Activated CD8-positive, alpha-beta memory T cell treated with anti-CD3 and anti-CD28 coated beads, Interleukin-2, amount 50 U/mL, for 4 hours (primary cell): Measurements from ENCODE around the gene ST6GALNAC4.
A peak's percentile ranks its signal among the peaks of the same experiment; 100 is the strongest.

ENCODE experiments used
- DNase-seq: peaks from one replicate; pipeline ENCODE4 v3.0.0-alpha.2; 2020

Gene ST6GALNAC4

DNA sequence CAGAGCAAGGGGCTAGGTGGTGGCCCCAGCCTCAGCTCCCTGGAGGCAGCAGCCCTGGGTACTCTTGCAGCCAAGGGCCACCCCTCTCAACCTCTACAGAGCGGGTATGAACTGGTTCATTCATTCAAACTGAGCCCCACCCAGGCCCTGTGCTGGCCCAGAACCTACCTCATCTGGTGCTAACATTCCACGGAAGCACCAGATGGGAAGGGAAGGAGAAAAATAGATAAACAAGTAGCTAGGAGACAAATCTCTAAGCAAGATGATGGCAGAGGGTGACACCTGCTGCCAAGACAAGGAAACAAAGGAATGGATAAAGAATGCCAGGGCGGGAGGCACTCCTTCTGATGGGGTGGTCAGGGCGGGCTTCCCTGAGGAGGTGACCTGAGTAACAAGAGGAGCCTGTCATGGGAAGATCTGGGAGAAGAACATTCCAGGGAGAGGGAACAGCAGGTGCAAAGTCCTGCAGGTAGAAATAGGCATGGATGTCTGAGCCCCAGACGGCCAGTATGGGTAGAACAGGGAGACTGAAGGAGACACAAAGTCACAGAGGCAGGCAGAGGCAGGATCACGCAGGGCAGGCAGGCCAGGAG, 6.1 kb downstream of the ST6GALNAC4 start:
- DNase-seq = no peak

DNA sequence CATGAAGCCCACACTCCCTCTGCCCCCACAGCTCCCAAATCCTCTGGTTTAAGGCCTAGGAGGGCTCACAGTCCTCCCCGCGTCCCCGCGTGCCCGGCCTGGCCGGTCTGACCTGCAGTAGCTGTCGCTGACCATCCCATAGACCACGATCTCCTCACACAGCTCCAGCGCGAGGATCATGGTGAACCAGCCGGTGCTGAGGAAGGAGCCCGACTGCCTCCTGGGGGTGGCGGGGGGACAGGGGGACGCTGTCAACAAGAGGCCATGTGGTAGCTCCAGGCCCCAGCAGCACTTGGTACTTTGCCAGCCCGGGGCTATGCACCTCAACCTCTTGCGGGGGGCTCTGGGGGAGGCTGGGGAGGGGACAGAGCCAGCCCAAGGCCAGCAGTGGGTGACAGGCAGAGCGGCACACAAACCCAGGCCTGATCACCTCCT, 7.0 kb downstream of the ST6GALNAC4 start:
- no peak for DNase-seq

GRCh38 chr9:127908660-127908926, 8.2 kb downstream of the ST6GALNAC4 start:
- no peak for DNase-seq

DNA sequence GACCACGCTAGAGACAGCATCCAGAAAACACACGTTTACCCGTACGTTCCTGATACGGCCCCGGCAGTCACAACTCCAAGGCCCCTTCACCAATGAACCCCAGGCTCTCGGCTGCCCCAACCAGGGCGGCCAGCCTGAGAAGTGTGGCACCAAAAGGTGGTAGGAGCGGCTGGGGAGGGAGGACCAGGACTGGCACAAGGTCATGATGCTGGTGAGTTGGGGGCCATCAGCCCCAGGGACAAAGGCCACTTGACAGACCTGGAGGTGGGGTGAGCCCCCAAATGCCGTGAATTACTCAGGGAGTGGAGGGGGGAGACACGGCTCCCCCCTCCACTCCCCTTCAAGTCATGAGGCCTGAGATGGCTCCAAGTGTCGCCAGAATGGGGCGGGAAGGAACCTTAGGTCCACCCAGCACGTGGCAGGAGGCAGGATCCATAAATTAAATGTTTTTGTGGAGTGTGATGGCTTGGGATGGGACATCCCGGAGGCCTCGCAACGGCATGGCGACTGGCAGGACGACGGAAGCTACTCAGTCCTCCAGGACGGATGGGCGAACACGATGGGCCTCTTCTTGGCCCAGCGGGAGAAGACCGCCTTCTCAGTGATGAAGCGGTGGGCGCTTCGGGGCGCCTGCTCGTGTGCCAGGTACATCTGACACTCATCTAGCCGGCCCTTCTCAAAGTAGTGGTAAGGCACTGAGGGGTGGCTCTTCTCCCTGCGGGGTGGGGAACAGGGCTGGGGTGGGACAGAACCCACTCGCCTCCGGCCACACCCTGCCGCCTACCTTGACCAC, 8.8 kb downstream of the ST6GALNAC4 start:
- DNase-seq = no peak

DNA sequence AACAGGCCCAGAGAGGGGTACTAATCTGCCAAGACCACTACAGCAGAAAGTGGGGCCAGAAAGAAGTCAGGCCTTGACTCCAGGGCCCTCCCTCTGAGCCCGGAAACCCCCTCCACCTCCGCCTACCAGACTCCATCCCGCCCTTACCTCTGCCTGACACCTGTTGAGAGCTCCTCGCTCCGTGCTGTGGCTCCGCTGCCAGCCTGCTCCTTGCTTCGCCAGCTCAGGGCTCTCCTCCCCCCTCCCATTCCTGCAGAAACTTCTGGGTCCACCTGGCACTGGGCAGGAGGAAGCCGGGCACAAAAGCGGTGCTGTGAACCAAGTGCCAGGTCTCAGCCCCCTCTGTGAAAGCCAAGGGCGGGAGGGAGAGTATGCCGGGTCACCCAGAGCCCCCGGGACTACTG, 11.1 kb downstream of the ST6GALNAC4 start:
- DNase-seq = peak; percentile 70

DNA sequence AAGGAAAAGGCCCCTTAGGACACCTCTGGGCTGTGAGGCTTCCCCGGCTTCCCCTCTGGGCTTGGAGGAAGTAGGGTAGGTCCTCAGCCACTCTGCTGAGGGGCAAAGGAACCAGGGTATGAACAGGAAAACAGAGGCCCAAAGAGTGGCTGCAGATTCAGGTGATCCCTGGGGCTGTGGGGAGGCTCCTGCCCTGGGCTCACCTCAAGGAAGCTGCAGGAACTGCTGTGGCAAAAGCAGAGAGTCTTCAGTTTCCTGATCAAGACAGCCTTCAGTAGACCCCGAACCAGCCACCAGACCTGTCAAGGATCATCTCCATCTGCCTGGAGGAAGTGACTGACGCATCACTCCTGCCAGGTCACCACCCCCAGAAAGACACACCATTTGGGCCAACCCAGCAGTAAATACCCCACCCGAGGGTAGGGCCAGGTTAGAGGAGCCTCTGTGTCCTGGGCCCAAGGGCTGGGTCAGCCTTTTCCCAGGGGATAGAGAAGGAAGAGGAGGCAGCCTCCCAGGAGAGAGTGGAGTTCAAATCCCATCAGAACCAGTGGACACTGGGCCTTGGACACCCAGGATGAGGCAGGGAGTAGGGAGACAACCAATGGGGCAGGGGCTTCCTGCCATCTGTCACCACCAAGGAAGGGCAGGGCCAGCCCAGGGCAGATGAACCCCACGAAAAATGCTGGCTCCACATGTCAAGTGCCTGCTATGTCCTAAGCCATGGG, 11.7 kb downstream of the ST6GALNAC4 start:
- peak; percentile 67 for DNase-seq

GRCh38 chr9:127904561-127905003, 12.3 kb downstream of the ST6GALNAC4 start:
- DNase-seq = no peak

DNA sequence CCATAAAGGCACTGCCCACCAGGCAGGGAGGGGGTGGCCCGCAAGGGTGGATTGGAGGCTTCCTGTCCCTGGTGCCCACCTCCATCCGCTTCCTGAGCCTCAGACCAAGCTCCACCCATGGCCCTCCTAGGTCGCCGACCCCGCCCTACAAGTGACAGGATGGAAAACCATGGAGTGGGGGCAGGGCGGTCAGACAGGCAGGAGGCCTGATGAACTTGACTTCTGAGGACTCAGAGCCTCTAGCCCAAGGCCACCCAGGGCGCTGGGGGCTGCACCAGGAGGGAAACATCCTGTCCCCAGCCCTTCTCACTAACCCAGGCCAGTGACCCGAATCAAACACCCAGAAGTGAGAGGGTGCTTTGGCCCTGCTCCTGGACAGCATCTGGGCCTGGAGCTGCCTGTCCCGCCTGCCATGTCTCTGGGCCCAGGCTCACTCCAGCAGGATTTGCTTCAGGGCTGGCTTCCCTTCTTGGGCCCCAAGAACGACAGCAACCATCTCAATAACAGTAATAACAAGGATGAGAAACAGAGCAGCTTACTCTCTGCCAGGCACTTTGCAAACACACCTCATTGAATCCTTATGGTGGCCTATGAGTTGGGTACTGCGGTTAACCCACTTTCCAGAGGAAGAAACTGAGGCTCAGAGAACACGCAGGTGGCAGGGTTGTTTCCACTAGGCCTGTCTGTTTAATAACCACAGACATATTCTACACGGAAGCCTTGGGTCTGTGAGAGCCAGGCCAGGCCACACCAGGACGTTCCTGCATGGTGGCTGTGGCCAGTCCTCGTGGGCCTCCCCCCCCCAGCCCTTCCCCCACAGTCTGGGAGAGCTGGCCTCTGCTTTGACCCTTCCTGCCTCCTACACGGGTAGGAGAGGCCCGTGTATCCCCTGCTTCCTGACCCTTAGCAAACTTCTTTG, 13.0 kb downstream of the ST6GALNAC4 start:
- DNase-seq = peak; percentile 65

- peak; percentile 75 for DNase-seq
Observed at GRCh38 chr9:127899128-127899943, 17.5 kb downstream of the ST6GALNAC4 start, which contains the start of gene ST6GALNAC6. TSS of gene ST6GALNAC6 (minus strand) at chr9:127899603. CDS start at chr9:127897981, 1,622 bp downstream.

DNA sequence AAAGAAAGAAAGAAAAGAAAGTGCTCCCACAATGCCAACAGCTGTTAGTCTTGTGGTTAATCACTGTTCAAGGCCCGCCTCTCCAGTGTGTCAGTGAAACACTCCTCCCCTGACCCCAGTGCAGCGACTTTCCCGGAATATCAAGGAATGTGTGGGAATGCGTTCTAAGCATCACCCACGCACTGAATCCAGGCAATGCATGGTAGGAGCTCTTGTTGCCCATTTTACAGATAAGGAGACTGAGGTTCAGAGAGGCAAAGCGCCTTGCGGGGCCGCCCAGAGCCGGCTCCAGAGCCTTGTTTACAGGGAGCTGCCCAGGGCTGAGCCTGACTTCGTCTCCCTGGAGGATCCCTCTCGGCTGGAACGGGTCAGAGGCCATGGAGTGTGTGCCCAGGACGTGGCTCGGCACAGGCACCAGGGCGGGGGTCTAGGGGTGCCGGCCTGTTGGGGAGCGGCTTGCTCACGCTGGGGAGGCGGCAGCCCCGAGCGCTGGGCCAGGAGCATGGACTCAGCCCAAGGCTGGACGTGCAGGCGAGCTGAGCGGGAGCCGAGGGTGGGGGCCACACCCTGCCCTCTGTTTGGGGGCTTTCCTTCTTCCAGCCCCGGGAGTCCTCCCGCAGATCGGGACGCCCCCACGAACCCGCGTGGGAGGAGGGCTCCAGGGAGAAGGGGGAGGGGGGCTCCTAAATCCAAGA, 18.3 kb downstream of the ST6GALNAC4 start:
- DNase-seq = no peak

DNA sequence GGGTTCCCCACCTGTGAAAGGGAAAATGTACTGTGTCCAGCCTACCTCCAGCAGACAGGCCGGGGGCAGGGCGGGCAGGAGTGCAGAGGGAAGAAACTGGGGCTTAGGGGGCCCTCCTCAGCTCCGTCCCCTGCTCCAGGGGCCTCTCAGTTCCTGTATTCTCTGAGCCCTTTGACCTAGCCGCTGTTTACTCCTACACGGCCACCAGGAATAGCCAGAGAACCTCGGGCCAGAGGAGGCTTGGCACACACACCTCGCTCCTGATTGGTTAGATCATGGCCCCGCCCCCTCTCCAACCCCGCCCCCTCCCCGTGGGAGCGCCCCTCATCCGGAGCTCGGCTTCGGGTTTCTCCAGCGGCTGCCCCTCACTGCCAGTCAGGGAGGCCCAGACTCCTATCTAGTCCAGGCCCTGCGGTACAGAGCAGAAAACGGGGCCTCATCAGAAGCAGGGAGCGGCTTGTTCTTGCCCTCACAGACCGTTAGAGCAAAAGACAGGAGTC, 19.6 kb downstream of the ST6GALNAC4 start:
- no peak for DNase-seq

DNA sequence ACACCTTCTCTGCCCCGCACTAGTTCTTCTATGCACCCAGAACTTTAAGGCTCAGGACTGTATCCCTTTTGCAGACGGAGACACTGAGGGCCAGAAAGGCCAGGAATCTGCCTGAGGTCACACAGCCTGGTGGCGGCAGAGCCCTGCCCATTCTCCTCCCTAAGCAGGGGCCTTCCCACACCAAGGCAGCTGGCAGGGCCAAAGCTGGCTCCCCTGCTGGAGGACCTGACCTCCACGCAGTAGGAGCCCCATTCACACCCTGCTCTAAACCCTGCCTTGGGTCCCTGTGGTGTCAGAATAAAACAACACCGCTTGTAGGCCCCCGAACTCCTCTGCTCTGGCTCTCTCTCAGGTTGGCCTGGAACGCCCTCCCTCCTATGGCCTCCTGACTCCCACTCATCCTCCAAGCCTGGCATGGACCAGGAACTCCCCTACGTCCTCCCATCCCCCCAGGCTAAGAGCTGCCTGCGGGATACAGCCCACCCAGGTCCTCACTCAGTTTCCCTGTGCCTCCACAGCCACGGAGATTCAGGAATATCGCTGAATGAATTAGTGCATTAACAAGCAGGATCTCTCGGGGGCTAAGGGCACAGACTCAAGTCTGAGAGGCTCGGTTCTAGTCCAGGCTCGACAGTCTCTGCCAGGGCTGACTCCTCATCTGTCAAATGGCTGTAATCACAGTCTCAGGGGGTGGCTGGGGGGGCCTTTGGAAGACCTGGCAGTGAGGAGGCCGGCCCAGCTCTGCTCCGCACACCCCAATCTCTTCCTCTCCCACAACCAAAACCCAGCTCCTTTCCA, 20.2 kb downstream of the ST6GALNAC4 start:
- no peak for DNase-seq

DNA sequence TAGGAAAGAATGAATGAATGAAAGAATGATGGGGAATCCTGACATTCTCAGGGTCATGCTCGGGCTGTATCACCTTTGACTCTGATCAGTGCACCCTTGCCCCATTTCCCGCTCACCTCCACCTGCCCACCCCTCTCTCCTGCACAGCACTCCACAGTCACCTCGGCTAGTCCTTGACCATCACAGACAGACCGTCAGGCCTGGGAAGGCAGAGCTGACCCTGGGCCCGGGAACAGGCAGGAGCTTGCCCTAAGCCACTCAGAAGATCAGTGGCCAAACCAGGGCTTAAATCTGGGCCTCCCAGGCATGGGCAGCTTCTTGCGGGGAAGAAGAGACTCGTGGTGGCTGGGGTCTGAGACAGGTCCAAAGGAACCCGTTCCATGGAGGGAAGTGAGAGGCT, 21.0 kb downstream of the ST6GALNAC4 start:
- no peak for DNase-seq

GRCh38 chr9:127893392-127893791, 23.4 kb downstream of the ST6GALNAC4 start:
- DNase-seq = no peak

DNA sequence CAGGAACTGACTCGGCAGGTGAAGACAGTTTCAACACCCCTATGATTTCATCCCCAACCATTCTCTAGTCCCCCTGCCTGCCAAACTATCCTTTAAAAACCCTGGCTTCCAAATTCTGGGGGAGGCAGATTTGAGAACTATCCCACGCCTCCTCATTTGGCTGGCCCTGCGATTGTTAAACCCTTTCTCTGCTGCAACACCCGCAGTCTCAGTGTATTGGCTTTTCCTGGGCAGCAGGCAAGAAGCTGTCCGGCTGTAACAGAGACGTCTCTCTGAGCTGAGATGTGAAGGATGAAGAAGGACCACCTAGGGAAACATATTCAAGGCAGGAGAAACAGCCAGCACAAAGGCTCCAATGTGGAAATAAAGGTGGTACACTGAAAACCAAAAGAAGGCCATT, 24.0 kb downstream of the ST6GALNAC4 start:
- no peak for DNase-seq

DNA sequence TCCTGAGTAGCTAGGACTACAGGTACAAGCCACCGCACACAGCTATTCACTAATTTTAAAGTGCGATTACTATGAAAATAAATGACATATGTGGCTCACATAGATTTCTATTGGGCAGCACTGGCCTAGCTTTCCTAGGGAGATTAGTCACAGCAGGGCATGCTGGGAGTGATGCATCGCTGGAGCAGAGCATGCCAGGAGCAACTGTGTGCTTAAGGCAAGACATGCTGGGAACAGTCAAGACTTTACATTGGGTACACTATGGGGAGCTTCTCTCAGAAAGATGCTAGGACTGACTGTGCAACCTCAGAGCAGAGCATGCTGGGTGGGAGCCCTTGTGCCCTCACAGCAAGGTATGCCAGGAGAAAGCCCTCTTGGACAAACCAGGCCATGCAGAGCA, 26.8 kb downstream of the ST6GALNAC4 start:
- DNase-seq = no peak

- no peak for DNase-seq
Observed at GRCh38 chr9:127887792-127888191, 29.0 kb downstream of the ST6GALNAC4 start.

- no peak for DNase-seq
Observed at GRCh38 chr9:127886401-127886972, 30.4 kb downstream of the ST6GALNAC4 start.

- no peak for DNase-seq
Observed at GRCh38 chr9:127885508-127886281, 31.1 kb downstream of the ST6GALNAC4 start.
